Activated CD8-positive, alpha-beta memory T cell treated with anti-CD3 and anti-CD28 coated beads for 1 hour (primary cell): ENCODE results near the gene FAM107B.

Source experiments
- DNase-seq, 2 donors: peaks; one replicate each; pipeline ENCODE4 v3.0.0-alpha.2; 2020; ENCODE audit warnings: low read depth in 1 of 2; ENCODE audit errors: extremely low read depth in 1 of 2

Gene FAM107B

DNA sequence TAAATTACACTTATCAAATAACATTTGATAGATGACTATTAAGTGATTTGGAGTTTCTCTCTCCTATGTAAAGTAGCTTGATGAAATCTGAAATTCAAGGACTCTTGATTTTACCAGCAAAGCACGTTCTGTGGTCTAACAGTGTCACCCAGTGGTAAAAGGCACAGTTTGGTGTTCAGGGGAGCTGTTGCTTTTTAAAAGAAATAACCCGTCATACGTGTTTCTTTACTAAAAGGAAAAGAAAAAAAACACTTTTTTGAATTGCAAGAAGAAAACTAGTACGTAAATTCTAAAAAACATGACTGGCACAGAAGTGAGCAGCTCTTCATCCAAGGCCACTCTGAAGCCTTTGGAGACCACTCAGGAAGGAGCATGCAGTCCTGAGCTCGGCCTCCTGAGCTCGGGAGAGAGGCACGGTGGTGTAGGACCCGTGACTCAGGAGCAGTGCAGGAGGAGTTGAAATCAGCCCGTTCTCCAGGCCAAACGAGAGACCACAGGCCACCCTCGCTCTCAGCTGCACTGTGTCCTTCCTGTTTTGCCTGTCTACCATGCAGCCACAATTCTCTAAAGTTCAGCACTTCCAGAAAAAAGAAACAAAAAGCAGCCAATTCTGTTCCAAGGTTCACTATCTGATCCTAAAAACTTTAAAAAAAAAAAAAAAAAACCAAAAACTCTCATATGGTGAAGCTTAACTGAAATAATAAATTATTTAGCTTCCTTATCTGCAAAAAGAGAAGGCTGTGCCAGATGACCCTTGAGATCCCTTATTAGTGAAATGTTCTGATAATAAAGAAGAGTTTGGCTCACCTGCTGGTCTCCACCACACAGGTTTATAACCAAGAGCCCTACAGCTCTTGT is 231.4 kb downstream of the FAM107B start:
- no peak for DNase-seq

- no peak for DNase-seq
These were observed 233.3 kb downstream of the FAM107B start for GRCh38 chr10:14541379-14541778.

DNA sequence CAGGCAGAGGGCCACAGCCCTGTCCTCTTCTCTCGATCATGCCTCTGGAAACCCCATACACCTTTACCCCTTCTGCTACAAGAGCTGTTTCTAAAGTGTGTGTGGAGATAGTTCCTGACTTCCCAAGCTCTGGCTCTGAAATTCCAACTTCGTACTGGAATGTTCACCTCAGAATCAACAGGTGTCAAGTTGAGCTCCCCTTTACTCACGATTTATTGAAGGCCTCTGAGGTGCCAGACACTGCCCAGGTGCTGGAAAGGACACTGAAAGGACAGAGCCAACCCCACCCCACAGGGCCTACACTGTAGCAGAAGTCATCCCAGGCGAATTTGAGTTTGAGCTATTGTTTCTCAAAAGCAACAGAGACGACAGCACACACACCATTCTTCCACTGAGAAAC is 234.1 kb downstream of the FAM107B start:
- no peak for DNase-seq

DNA sequence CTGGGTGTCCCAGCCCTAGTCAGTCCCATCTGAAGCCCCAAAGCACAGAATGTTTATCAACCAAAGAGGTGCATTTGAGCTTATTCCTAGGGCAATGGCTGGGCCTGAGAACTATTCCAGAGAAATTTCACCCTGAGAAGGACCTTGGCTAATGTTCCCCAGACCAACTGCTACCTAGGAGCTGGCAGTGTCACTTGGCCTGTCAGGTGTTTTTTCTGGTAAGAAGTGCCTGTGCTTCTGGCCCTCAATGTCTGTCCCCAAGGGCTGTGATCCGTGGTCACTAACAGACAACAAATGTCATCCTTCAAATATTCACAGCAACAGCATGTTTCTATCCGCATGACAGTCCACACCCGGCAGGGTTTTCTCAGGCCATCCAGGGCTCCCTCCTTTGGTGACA is 234.6 kb downstream of the FAM107B start:
- DNase-seq, result no peak

DNA sequence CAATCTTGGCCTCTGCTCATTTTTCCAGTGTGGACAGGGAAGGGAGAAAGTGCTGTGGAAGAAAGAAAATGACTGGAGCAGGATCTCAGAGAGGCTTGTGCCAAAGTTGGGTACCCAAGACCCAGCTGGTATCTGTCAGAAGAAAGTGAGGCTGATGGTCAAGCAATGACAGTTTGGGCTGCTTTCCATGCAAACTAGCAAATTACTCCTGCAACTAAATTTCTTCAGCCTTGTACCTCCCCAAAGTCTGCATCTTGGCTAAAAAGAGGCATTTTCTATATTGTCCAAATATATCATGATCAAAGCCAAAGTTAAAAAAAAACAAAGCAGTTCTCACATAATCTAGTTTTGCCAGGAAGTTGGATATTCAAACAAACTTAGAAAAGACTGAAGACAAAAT is 235.5 kb downstream of the FAM107B start:
- DNase-seq, result no peak

DNA sequence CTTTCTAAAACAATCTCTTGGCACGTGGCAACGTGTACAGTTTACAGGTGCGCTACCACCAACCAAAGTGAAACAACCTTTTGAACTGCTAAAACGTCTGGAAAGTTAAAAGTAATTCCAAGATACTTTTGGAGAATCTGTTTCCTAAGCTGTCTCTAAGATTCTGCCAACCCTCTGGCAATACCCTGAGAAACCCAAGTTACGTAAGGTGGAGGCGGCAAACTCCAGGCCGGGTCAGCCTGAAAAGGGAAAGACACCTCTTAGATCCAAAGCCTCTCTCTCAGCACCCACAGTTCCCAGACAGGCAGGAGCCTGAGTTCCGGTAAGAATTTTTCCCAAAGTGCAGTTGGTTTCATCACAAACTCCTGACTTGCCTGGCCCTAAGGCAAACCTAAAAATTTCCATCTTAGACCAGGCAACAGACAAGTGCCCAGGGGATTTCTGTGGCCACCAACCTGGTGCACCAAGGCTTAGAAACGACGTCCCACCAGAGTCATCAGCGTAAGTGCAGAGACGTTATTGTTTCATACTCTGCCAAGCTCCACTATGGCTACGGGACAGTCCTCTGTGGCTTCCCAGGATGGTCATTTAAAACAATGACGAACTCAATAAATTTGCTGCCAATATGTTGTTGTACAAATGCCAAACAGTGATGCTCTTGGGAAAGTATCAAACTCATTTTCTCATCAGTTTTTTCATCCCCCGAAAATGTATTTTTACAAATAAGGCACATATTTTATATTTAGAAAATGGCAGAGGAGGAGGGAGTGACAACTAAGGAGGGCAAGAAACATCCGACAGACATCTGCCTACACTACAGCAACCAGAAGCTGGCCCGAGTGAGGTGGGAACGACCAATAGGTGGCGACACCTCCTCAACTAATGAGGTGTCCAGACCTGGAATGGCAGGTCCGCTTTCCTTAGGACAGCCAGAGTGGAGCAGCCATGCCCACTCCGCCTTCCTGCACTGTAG is 238.2 kb downstream of the FAM107B start:
- no peak for DNase-seq

DNA sequence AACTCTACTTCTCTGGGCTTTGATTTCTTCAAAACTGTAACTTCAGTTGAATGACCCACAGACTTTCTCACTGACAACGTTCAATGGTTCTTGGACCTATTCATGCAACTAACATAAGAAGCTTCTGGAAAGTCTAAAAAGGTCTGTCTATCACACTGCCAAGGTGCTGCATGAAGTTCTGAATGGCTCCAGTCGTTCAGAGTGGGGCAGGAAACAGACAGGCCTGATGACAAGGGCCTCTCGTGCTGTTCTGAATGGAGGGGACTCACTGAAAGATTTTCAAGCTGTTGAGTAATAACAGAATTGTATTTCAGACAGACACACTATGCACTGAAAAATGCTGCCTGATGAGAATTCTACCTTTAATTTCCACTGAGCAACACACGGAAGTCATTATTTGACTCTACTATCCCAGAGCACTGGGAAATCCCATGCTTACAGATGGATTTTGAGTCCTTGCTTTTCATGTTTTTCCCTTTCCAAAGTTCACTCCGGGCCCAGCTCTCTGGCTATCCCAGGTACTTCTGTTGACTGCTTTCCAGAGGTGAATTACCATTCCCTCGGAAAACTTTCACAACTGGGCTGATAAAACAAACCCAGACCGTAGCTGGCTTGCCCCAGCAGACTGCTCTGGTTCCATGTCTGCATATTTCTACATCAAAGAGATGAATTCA is 239.1 kb downstream of the FAM107B start:
- no peak for DNase-seq

DNA sequence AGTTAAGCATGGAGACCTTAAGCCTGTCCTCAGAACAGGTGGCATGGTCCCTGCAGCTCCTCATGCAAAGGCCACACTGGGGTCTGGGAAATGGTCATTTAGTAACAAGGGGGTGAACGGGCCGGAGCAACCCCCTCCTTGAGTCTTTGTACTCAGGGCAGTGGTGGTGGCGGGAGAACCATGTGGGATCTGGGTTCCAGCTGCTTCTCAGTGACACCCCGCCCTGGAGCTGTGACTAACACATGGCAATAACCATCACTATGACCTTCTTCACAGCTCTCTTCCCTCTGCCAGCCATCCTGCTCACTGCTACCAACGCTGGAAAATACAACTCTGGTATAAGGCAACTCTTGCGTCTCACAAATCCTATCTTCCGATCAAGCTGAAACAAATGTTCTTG is 240.5 kb downstream of the FAM107B start:
- DNase-seq, result no peak

DNA sequence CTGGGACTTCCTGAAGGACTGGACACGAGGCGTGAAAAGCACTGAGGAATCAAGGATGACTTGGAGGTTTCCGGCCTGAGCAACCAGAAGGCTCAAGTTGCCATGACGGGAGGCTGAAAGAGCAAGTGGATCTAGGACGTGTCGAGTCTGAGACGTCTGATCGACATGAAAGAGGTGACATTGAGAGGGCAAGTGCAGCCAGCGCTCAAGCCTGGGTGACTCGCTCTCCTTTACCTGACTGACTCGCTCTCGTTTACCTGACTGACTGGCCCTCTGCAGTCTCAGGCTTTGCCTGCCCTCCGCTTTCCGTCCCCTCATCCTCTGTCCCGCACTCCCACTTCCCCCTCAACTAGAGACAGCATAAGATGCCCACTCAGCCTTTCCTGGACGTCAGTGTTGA is 241.4 kb downstream of the FAM107B start:
- DNase-seq, result no peak

- no peak for DNase-seq
These were observed 242.0 kb downstream of the FAM107B start for GRCh38 chr10:14532473-14533251.

DNA sequence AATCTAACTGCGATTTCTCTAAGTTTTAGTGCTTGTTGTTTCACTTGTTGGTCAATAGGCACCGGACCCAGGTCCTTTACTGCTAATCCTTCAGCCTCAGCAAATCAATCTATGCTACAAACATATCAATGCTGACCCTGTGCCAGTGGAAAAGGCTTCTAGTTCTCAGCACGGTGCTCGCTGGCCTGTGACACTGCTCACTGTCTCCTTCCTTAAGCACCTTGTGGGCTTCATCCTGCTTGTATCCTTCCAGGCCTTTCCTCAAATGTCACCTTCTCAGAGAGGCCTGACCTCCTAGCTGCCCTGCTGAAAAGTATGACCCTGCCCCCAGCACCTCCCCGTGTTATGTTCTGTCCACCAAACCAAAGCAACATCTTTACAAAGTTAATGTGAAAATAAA is 242.7 kb downstream of the FAM107B start:
- DNase-seq, result no peak

GRCh38 chr10:14530465-14530864 is 244.2 kb downstream of the FAM107B start:
- DNase-seq, result no peak

- no peak for DNase-seq
These were observed 245.3 kb downstream of the FAM107B start for GRCh38 chr10:14529351-14529750.

DNA sequence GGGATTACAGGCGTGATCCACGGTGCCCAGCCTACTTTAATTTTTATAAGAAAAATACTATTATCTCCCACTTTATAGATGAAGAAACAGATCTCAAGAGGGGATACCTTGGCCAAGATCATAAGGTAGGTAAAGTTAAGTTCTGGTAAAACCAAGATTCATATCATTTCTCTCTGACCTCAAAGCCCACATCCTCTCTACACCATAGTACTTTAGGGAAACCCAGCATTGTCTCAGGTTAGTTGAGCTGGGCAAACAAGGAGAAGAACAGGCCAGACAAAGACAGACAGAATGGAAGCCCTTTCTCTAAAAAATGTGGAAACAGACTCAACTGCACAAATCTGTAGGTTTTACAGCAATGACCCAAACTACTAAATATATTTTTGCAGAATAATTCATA is 246.2 kb downstream of the FAM107B start:
- DNase-seq, result no peak

GRCh38 chr10:14527915-14528314 is 246.8 kb downstream of the FAM107B start:
- no peak for DNase-seq

- DNase-seq, result no peak
These were observed 247.4 kb downstream of the FAM107B start for GRCh38 chr10:14527134-14527844.

DNA sequence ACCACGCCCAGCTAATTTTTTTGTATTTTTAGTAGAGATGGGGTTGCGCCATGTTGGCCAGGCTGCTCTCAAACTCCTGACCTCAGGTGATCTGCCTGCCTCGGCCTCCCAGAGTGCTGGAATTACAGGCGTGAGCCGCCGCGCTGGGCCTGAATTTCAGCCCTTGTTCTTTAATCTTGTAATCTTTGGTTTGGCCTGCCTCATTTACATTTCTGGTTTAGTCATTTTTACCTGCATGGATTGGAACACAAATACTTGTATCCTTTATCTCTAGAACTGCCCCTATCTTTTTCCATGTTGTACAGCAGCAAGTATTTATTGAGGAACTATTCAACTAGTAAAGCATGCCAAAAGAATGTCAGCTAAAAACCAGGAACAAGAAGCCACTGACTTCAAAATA is 248.4 kb downstream of the FAM107B start:
- no peak for DNase-seq

- no peak for DNase-seq
These were observed 249.9 kb downstream of the FAM107B start for GRCh38 chr10:14524691-14525324.

DNA sequence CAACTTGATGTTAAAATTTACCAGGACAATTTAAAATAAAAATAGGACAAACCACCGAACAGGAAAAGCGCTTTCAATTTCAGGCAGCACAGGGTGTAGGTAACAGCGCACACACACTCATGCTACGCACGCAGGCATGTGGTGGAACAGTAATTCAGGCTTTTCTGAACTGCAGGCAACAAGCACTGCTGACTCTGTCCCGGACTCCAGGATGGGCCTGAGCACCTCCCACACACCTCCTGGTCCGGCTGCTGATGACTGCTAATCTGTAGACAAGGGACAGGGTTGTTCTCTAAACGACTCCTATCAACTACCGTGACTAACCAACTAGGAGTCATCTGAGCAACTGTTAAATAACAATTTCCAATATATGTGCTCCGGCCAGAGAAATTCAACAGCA is 251.4 kb downstream of the FAM107B start:
- no peak for DNase-seq
